Cardiac muscle cell (in vitro differentiated cells and primary cell): ENCODE data around the gene ZAP70. TPM values are rescaled to one million over a fixed set of nuclear protein-coding genes. Genes with fewer than 3 reads are reported as not detected.

Source experiments
- DNase-seq, 2 donors: peaks; one replicate each; pipeline versions ENCODE4 v3.0.0 to v3.0.0-alpha.2; 2010 to 2017; ENCODE audit warnings: low read depth in 1 of 2, low spot score in 1 of 2
- H3K27ac ChIP-seq: fragments of 200-600 bp; sonication (generic); 2 replicates; pipeline ENCODE4 v1.5.1; 2016
- H3K27me3 ChIP-seq: fragments of 200-600 bp; sonication (generic); 2 replicates; pipeline ENCODE4 v1.6.0; 2016; ENCODE audit warnings: control low read depth
- H3K36me3 ChIP-seq: fragments of 200-600 bp; sonication (generic); 2 replicates; pipeline ENCODE4 v1.5.1; 2016; ENCODE audit warnings: control low read depth
- H3K4me1 ChIP-seq: fragments of 200-600 bp; sonication (generic); 2 replicates; pipeline ENCODE4 v1.8.1; 2017; ENCODE audit warnings: low read depth, mild to moderate bottlenecking, mixed run types
- H3K4me3 ChIP-seq: fragments of 200-600 bp; sonication (generic); 2 replicates; pipeline ENCODE4 v1.5.1; 2016; ENCODE audit warnings: mild to moderate bottlenecking
- H3K9me3 ChIP-seq: fragments of 200-600 bp; sonication (generic); 2 replicates; pipeline ENCODE4 v1.5.1; 2017; ENCODE audit warnings: low read depth, mild to moderate bottlenecking, control low read depth
- CTCF ChIP-seq: IDR thresholded peaks from 2 replicates; pipeline ENCODE4 v1.5.1; 2012; ENCODE audit warnings: low read depth, mild to moderate bottlenecking, low read length
- polyA plus RNA-seq: library from polyadenylated mRNA; unstranded; fragments of >200 nt; fragmentation: Nextera tagmentation; extraction: Ambion mirVana; gene quantifications from 2 replicates; pipeline ENCODE4 v1.2.1, GENCODE V29; 2016
- total RNA-seq: library from RNA; depleted of rRNA; stranded (reverse); fragments of >200 nt; gene quantifications from 2 replicates; pipeline ENCODE4 v1.2.3, GENCODE V29; 2016

ZAP70 gene
- total and polyA plus RNA-seq, 2 experiments from 2014 or later = 3.5 to 7.3 TPM

- H3K27ac ChIP-seq = no peak overlapping the region
- H3K27me3 ChIP-seq = no peaks in the 10 kb centered on the region
- no peak for TF ChIP-seq CTCF
- H3K4me1 ChIP-seq = no peaks in the 10 kb centered on the region
- no peak overlapping the region for H3K4me3 ChIP-seq
- H3K36me3 ChIP-seq = no peaks in the 10 kb centered on the region
- H3K9me3 ChIP-seq = no peaks in the 10 kb centered on the region
- DNase-seq = no peak
Observed at GRCh38 chr2:97706112-97706511, 7.3 kb upstream of the ZAP70 start.

GRCh38 chr2:97706708-97707345 lies 6.5 kb upstream of the ZAP70 start:
- TF ChIP-seq CTCF = no peak
- Histone ChIP-seq H3K4me3 (no peak overlapping the region), H3K27me3 (no peaks in the 10 kb centered on the region), H3K27ac (no peak overlapping the region), H3K36me3 (no peaks in the 10 kb centered on the region), H3K9me3 (no peaks in the 10 kb centered on the region), H3K4me1 (no peaks in the 10 kb centered on the region)
- no peak for DNase-seq

- Histone ChIP-seq H3K4me1 (peaks cover 5% of the 10 kb centered on the region), H3K27ac (no peak overlapping the region), H3K27me3 (no peaks in the 10 kb centered on the region), H3K9me3 (no peaks in the 10 kb centered on the region), H3K4me3 (no peak overlapping the region), H3K36me3 (no peaks in the 10 kb centered on the region)
- DNase-seq = no peak
- no peak for TF ChIP-seq CTCF
Observed at GRCh38 chr2:97707362-97708047, 5.9 kb upstream of the ZAP70 start.

- Histone ChIP-seq H3K27ac (no peak overlapping the region), H3K9me3 (no peaks in the 10 kb centered on the region), H3K36me3 (no peaks in the 10 kb centered on the region), H3K4me1 (peaks cover 6% of the 10 kb centered on the region), H3K27me3 (no peaks in the 10 kb centered on the region), H3K4me3 (no peak overlapping the region)
- DNase-seq = no peak
- TF ChIP-seq CTCF = no peak
Observed at GRCh38 chr2:97708048-97708380, 5.4 kb upstream of the ZAP70 start.

GRCh38 chr2:97708608-97709007 lies 4.8 kb upstream of the ZAP70 start:
- DNase-seq = no peak
- Histone ChIP-seq H3K4me1 (peaks cover 6% of the 10 kb centered on the region), H3K4me3 (no peak overlapping the region), H3K36me3 (no peaks in the 10 kb centered on the region), H3K27me3 (no peaks in the 10 kb centered on the region), H3K9me3 (no peaks in the 10 kb centered on the region), H3K27ac (no peak overlapping the region)
- no peak for TF ChIP-seq CTCF
